Measurements from ENCODE around the gene ZNF385C. TPM values are rescaled to one million over a fixed set of nuclear protein-coding genes. Genes with fewer than 3 reads are reported as not detected.

The ZNF385C gene
- total RNA-seq, 1 experiment from 2014 or later, result 1.7 TPM

- Histone ChIP-seq H4K20me1 (ENCODE audit: insufficient read depth) (no peaks in the 10 kb centered on the region), H3K4me1 (replicated peaks; ENCODE audit: insufficient read depth) (no peaks in the 10 kb centered on the region), H3K36me3 (ENCODE audit: low read depth) (no peaks in the 10 kb centered on the region), H3K4me2 (no peak overlapping the region), H3K27me3 (ENCODE audit: insufficient read depth, low read depth) (no peaks in the 10 kb centered on the region), H2AFZ (no peak overlapping the region), H3K27ac (no peak overlapping the region), H3K79me2 (ENCODE audit: low read depth) (no peaks in the 10 kb centered on the region), H3F3A (ENCODE audit: insufficient read depth, low read depth) (peaks cover 5% of the 10 kb centered on the region; the same call in 1 of the 2 replicates), H3K9me3 (ENCODE audit: insufficient read depth, low read depth) (no peaks in the 10 kb centered on the region), H3K4me3 (no peak overlapping the region), H3K9me2 (ENCODE audit: insufficient read depth) (no peaks in the 10 kb centered on the region)
- BruUV-seq (replicated peaks), result no TSS peak
- no peak for DNase-seq
- POLR2A ChIA-PET (ENCODE audit: unreplicated experiment), result interaction anchor here (0.6 kb wide), 1 partner anchor 133 kb away, joined by 5 read pairs; no protein-coding TSS in a partner anchor
- intact Hi-C loops (cut with micrococcal nuclease; ENCODE audit: unreplicated experiment), result no loop called here
- TF ChIP-seq CTCF (conservative IDR thresholded peaks at IDR 0.05) (no peak), EZH2 (IDR thresholded peaks at IDR 0.05; ENCODE audit: low read depth) (no peak)
- CTCF ChIA-PET, result no interaction called here
These were observed 8.9 kb upstream of the ZNF385C start for GRCh38 chr17:42107124-42107523.

- no peaks in the 10 kb centered on the region for H3K36me3 ChIP-seq (ENCODE audit: low read depth)
- ChIA-PET CTCF (no interaction called here), POLR2A (ENCODE audit: unreplicated experiment) (interaction anchor here (0.6 kb wide), 1 partner anchor 217 kb away, joined by 3 read pairs; no protein-coding TSS in a partner anchor)
- TF ChIP-seq EZH2 (IDR thresholded peaks at IDR 0.05; ENCODE audit: low read depth), result no peak
- no peak for TF ChIP-seq CTCF (conservative IDR thresholded peaks at IDR 0.05)
- no peaks in the 10 kb centered on the region for H3K27me3 ChIP-seq (ENCODE audit: insufficient read depth, low read depth)
- H3K4me2 ChIP-seq, result no peak overlapping the region
- H3K4me3 ChIP-seq, result no peak overlapping the region
- no peaks in the 10 kb centered on the region for H3K4me1 ChIP-seq (replicated peaks; ENCODE audit: insufficient read depth)
- no TSS peak for BruUV-seq (replicated peaks)
- no peaks in the 10 kb centered on the region for H3K9me2 ChIP-seq (ENCODE audit: insufficient read depth)
- H3K79me2 ChIP-seq (ENCODE audit: low read depth), result no peaks in the 10 kb centered on the region
- intact Hi-C loops (cut with micrococcal nuclease; ENCODE audit: unreplicated experiment), result no loop called here
- no peaks in the 10 kb centered on the region for H4K20me1 ChIP-seq (ENCODE audit: insufficient read depth)
- H3K27ac ChIP-seq, result no peak overlapping the region
- DNase-seq, result no peak
- no peak overlapping the region for H2AFZ ChIP-seq
- H3F3A ChIP-seq (ENCODE audit: insufficient read depth, low read depth), result peaks cover 5% of the 10 kb centered on the region; the same call in 1 of the 2 replicates
- no peaks in the 10 kb centered on the region for H3K9me3 ChIP-seq (ENCODE audit: insufficient read depth, low read depth)
These were observed 7.7 kb upstream of the ZNF385C start for GRCh38 chr17:42106009-42106408.

GRCh38 chr17:42104264-42104663 lies 6.0 kb upstream of the ZNF385C start:
- H3K27me3 ChIP-seq (ENCODE audit: insufficient read depth, low read depth), result no peaks in the 10 kb centered on the region
- no peak overlapping the region for H3K4me3 ChIP-seq
- intact Hi-C loops (cut with micrococcal nuclease; ENCODE audit: unreplicated experiment), result loop anchor here (5.0 kb wide), 1 partner anchor 52 kb away; the partner anchor contains the start of gene C17orf113
- BruUV-seq (replicated peaks), result no TSS peak
- CTCF ChIA-PET, result interaction anchor here (1.1 kb wide), 1 partner anchor 79 kb away, joined by 3 read pairs; no protein-coding TSS in a partner anchor
- TF ChIP-seq CTCF (conservative IDR thresholded peaks at IDR 0.05) (no peak), EZH2 (IDR thresholded peaks at IDR 0.05; ENCODE audit: low read depth) (no peak)
- no peaks in the 10 kb centered on the region for H3K36me3 ChIP-seq (ENCODE audit: low read depth)
- no peak overlapping the region for H3K27ac ChIP-seq
- no peaks in the 10 kb centered on the region for H3K4me1 ChIP-seq (replicated peaks; ENCODE audit: insufficient read depth)
- H2AFZ ChIP-seq, result no peak overlapping the region
- no peaks in the 10 kb centered on the region for H3K79me2 ChIP-seq (ENCODE audit: low read depth)
- no peak overlapping the region for H3K4me2 ChIP-seq
- H3K9me3 ChIP-seq (ENCODE audit: insufficient read depth, low read depth), result no peaks in the 10 kb centered on the region
- no peaks in the 10 kb centered on the region for H3K9me2 ChIP-seq (ENCODE audit: insufficient read depth)
- H4K20me1 ChIP-seq (ENCODE audit: insufficient read depth), result no peaks in the 10 kb centered on the region
- no peak for DNase-seq
- peaks cover 5% of the 10 kb centered on the region; the same call in 1 of the 2 replicates for H3F3A ChIP-seq (ENCODE audit: insufficient read depth, low read depth)
- POLR2A ChIA-PET (ENCODE audit: unreplicated experiment), result no interaction called here

Data from PC-9 (cell line).